Measurements from ENCODE around the gene TMEM170A. TPM values are rescaled to one million over a fixed set of nuclear protein-coding genes. Genes with fewer than 3 reads are reported as not detected.

The TMEM170A gene
- total RNA-seq, 2 experiments from 2014 or later, result 25.7 to 29.4 TPM

- POLR2A ChIA-PET, result no interaction called here
These were observed 27.4 kb upstream of the TMEM170A start for GRCh38 chr16:75491876-75492275.

GRCh38 chr16:75488322-75488721 is 23.8 kb upstream of the TMEM170A start:
- Histone ChIP-seq H4K20me1 (ENCODE audit: insufficient read depth, low read length) (no peaks in the 10 kb centered on the region), H3K4me2 (ENCODE audit: low read length) (no peak overlapping the region), H3K9me3 (ENCODE audit: low read length) (no peaks in the 10 kb centered on the region), H3K36me3 (ENCODE audit: insufficient read depth, low read length) (no peaks in the 10 kb centered on the region), H3K79me2 (ENCODE audit: insufficient read depth, low read depth, low read length) (no peaks in the 10 kb centered on the region), H3K27ac (ENCODE audit: low read depth, low read length, poor library complexity, severe bottlenecking) (no peak overlapping the region), H3K9me2 (ENCODE audit: insufficient read depth, low read length) (no peaks in the 10 kb centered on the region), H2AFZ (ENCODE audit: low read length) (no peak overlapping the region), H3K4me3 (ENCODE audit: low read depth, low read length, poor library complexity, severe bottlenecking) (no peak overlapping the region), H3K4me1 (ENCODE audit: insufficient read depth, low read length, poor library complexity, severe bottlenecking) (peaks cover 6% of the 10 kb centered on the region)
- no peak for DNase-seq (ENCODE audit: low spot score)
- intact Hi-C loops (cut with micrococcal nuclease; ENCODE audit: unreplicated experiment), result no loop called here
- CTCF ChIA-PET (ENCODE audit: unreplicated experiment), result no interaction called here
- POLR2A ChIA-PET, result interaction anchor here (0.5 to 0.7 kb wide), 4 partner anchors 10 to 484 kb away, joined by 3 to 4 read pairs (median 3); no protein-coding TSS in a partner anchor
- TF ChIP-seq EZH2phosphoT487 (IDR thresholded peaks at IDR 0.05; ENCODE audit: borderline replicate concordance, low read depth, low read length) (no peak), CTCF (conservative IDR thresholded peaks at IDR 0.05; ENCODE audit: low read length) (no peak)
- BruUV-seq (replicated peaks), result no TSS peak

More at GRCh38 chr16:75491876-75492275, 27.4 kb upstream of the TMEM170A start:
- H4K20me1 ChIP-seq (ENCODE audit: insufficient read depth, low read length), result no peaks in the 10 kb centered on the region
- BruUV-seq (replicated peaks), result no TSS peak
- no peaks in the 10 kb centered on the region for H3K36me3 ChIP-seq (ENCODE audit: insufficient read depth, low read length)
- intact Hi-C loops (cut with micrococcal nuclease; ENCODE audit: unreplicated experiment), result loop anchor here (2.0 kb wide), 1 partner anchor 21 kb away; no protein-coding TSS in a partner anchor
- H3K9me3 ChIP-seq (ENCODE audit: low read length), result no peaks in the 10 kb centered on the region
- H3K4me2 ChIP-seq (ENCODE audit: low read length), result no peak overlapping the region
- TF ChIP-seq EZH2phosphoT487 (IDR thresholded peaks at IDR 0.05; ENCODE audit: borderline replicate concordance, low read depth, low read length) (no peak), CTCF (conservative IDR thresholded peaks at IDR 0.05; ENCODE audit: low read length) (peak; percentile 45)
- no peak overlapping the region for H3K4me3 ChIP-seq (ENCODE audit: low read depth, low read length, poor library complexity, severe bottlenecking)
- no peaks in the 10 kb centered on the region for H3K4me1 ChIP-seq (ENCODE audit: insufficient read depth, low read length, poor library complexity, severe bottlenecking)
- H3K9me2 ChIP-seq (ENCODE audit: insufficient read depth, low read length), result no peaks in the 10 kb centered on the region
- CTCF ChIA-PET (ENCODE audit: unreplicated experiment), result no interaction called here
- no peaks in the 10 kb centered on the region for H3K79me2 ChIP-seq (ENCODE audit: insufficient read depth, low read depth, low read length)
- no peak overlapping the region for H2AFZ ChIP-seq (ENCODE audit: low read length)
- H3K27ac ChIP-seq (ENCODE audit: low read depth, low read length, poor library complexity, severe bottlenecking), result no peak overlapping the region
- peak; percentile 16 for DNase-seq (ENCODE audit: low spot score)

GRCh38 chr16:75486676-75487313 is 22.3 kb upstream of the TMEM170A start:
- Histone ChIP-seq H3K9me3 (ENCODE audit: low read length) (no peaks in the 10 kb centered on the region), H4K20me1 (ENCODE audit: insufficient read depth, low read length) (no peaks in the 10 kb centered on the region), H3K27ac (ENCODE audit: low read depth, low read length, poor library complexity, severe bottlenecking) (no peak overlapping the region), H3K79me2 (ENCODE audit: insufficient read depth, low read depth, low read length) (no peaks in the 10 kb centered on the region), H3K4me2 (ENCODE audit: low read length) (no peak overlapping the region), H3K9me2 (ENCODE audit: insufficient read depth, low read length) (no peaks in the 10 kb centered on the region), H3K4me3 (ENCODE audit: low read depth, low read length, poor library complexity, severe bottlenecking) (no peak overlapping the region), H2AFZ (ENCODE audit: low read length) (no peak overlapping the region), H3K4me1 (ENCODE audit: insufficient read depth, low read length, poor library complexity, severe bottlenecking) (peaks cover 6% of the 10 kb centered on the region), H3K36me3 (ENCODE audit: insufficient read depth, low read length) (no peaks in the 10 kb centered on the region)
- DNase-seq (ENCODE audit: low spot score), result no peak
- POLR2A ChIA-PET, result interaction anchor here (0.9 to 1.4 kb wide), 4 partner anchors 10 to 106 kb away, joined by 3 to 8 read pairs (median 3); no protein-coding TSS in a partner anchor
- TF ChIP-seq CTCF (conservative IDR thresholded peaks at IDR 0.05; ENCODE audit: low read length) (no peak), EZH2phosphoT487 (IDR thresholded peaks at IDR 0.05; ENCODE audit: borderline replicate concordance, low read depth, low read length) (no peak)
- CTCF ChIA-PET (ENCODE audit: unreplicated experiment), result no interaction called here
- BruUV-seq (replicated peaks), result no TSS peak
- intact Hi-C loops (cut with micrococcal nuclease; ENCODE audit: unreplicated experiment), result no loop called here
